Astrocyte (in vitro differentiated cells and primary cell): ENCODE measurements around the gene MYO7B. TPM values are rescaled to one million over a fixed set of nuclear protein-coding genes. Genes with fewer than 3 reads are reported as not detected.

Experiments used
- DNase-seq: peaks from one replicate; pipeline ENCODE4 v3.0.0-alpha.2; 2010; ENCODE audit warnings: low read depth
- FAIRE-seq: peaks from 2 replicates; lab custom pipeline; 2011; peaks lifted over from hg19 to GRCh38; lab: Jason Lieb, UNC
- H2AFZ ChIP-seq: 2 replicates; pipeline ENCODE4 v1.6.0; 2012; ENCODE audit warnings: low read depth, low read length, inconsistent platforms
- H3K27ac ChIP-seq: 2 replicates; pipeline ENCODE4 v1.5.1; 2011; ENCODE audit warnings: low read depth, low read length, inconsistent platforms
- H3K27me3 ChIP-seq: 2 replicates; pipeline ENCODE4 v1.6.0; 2011; ENCODE audit warnings: low read length, inconsistent platforms; ENCODE audit not compliant: insufficient read depth
- H3K36me3 ChIP-seq: 2 replicates; pipeline ENCODE4 v1.5.1; 2011; ENCODE audit warnings: low read length, inconsistent platforms; ENCODE audit not compliant: insufficient read depth
- H3K4me1 ChIP-seq: 2 replicates; pipeline ENCODE4 v1.5.1; 2011; ENCODE audit warnings: low read length, inconsistent platforms; ENCODE audit not compliant: insufficient read depth
- H3K4me2 ChIP-seq: 2 replicates; pipeline ENCODE4 v1.6.0; 2012; ENCODE audit warnings: low read length, inconsistent platforms
- H3K4me3 ChIP-seq: 2 replicates; pipeline ENCODE4 v1.5.1; 2011; ENCODE audit warnings: low read depth, mild to moderate bottlenecking, low read length, inconsistent platforms; ENCODE audit not compliant: insufficient read depth
- H3K79me2 ChIP-seq: 2 replicates; pipeline ENCODE4 v1.6.0; 2012; ENCODE audit warnings: mild to moderate bottlenecking, low read length, inconsistent platforms; ENCODE audit not compliant: insufficient read depth
- H3K9ac ChIP-seq: 2 replicates; pipeline ENCODE4 v1.6.0; 2012; ENCODE audit warnings: mild to moderate bottlenecking, low read length, inconsistent platforms
- H3K9me3 ChIP-seq: 2 replicates; pipeline ENCODE4 v1.5.1; 2012; ENCODE audit warnings: low read depth, mild to moderate bottlenecking, low read length, inconsistent platforms; ENCODE audit not compliant: insufficient read depth
- H4K20me1 ChIP-seq: 2 replicates; pipeline ENCODE4 v1.6.0; 2012; ENCODE audit warnings: low read length, inconsistent platforms; ENCODE audit not compliant: insufficient read depth
- H3K27ac Mint-ChIP-seq: one replicate; pipeline ENCODE4 v1.8.0; 2021; ENCODE audit warnings: mild to moderate bottlenecking, mixed read lengths; ENCODE audit not compliant: unreplicated experiment
- H3K27me3 Mint-ChIP-seq: one replicate; pipeline ENCODE4 v1.8.0; 2021; ENCODE audit warnings: low read depth, mixed read lengths; ENCODE audit not compliant: unreplicated experiment
- H3K36me3 Mint-ChIP-seq: one replicate; pipeline ENCODE4 v1.8.0; 2021; ENCODE audit warnings: low read depth, mixed read lengths; ENCODE audit not compliant: unreplicated experiment
- H3K4me1 Mint-ChIP-seq: one replicate; pipeline ENCODE4 v1.8.0; 2021; ENCODE audit warnings: low read depth, mixed read lengths; ENCODE audit not compliant: unreplicated experiment
- H3K4me3 Mint-ChIP-seq: one replicate; pipeline ENCODE4 v1.8.0; 2021; ENCODE audit warnings: mild to moderate bottlenecking, moderate library complexity, mixed read lengths; ENCODE audit not compliant: unreplicated experiment
- H3K9me3 Mint-ChIP-seq: one replicate; pipeline ENCODE4 v1.8.0; 2021; ENCODE audit warnings: mild to moderate bottlenecking, mixed read lengths; ENCODE audit not compliant: unreplicated experiment
- EZH2 ChIP-seq: IDR thresholded peaks from 2 replicates; pipeline ENCODE4 v1.6.1; 2012; ENCODE audit warnings: mild to moderate bottlenecking, low read length, inconsistent platforms; ENCODE audit not compliant: insufficient read depth
- total RNA-seq: library from RNA; stranded (reverse); gene quantifications from 2 replicates; pipeline ENCODE4 v1.2.1, GENCODE V29; 2021
- TF ChIP-seq, protein P1 (sequence below): IDR thresholded peaks from 2 replicates; pipeline ENCODE4 v1.5.1; 2011; ENCODE audit warnings: low read depth, mild to moderate bottlenecking, inconsistent platforms, low read length, moderate library complexity; ENCODE audit not compliant: insufficient read depth

Gene MYO7B
- total RNA-seq, 1 donor from 2014 or later: 0.77 TPM

DNA sequence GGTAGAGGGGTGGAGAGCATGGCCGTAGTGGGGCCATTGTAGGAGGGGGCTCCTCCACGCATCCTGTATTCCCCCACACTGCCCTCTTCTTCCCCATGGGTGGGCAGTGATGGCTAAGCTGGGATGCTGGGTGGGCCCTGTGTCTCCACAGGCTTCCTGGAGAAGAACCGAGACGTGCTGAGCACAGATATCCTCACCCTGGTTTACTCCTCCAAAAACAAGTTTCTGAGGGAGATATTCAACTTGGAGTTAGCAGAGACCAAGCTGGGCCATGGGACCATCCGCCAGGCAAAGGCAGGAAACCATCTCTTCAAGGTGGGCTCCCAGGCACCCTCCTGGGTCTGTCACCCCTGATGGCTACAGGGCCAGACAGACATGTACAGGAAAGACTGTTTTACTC, 52.8 kb downstream of the MYO7B start:
- peaks cover 5% of the 10 kb centered on the region for H3K36me3 Mint-ChIP-seq
- Histone ChIP-seq H3K4me3 (no peak overlapping the region), H3K79me2 (no peaks in the 10 kb centered on the region), H2AFZ (no peak overlapping the region), H3K36me3 (no peaks in the 10 kb centered on the region), H3K9ac (no peak overlapping the region), H3K27me3 (no peaks in the 10 kb centered on the region), H3K4me1 (no peaks in the 10 kb centered on the region), H3K4me2 (no peak overlapping the region), H3K9me3 (no peaks in the 10 kb centered on the region), H3K27ac (no peak overlapping the region), H4K20me1 (no peaks in the 10 kb centered on the region)
- FAIRE-seq: no peak
- peaks cover 21% of the 10 kb centered on the region for H3K27me3 Mint-ChIP-seq
- no peak for DNase-seq
- no peaks in the 10 kb centered on the region for H3K4me1 Mint-ChIP-seq
- H3K27ac Mint-ChIP-seq: no peak overlapping the region
- TF ChIP-seq, protein P1, sequence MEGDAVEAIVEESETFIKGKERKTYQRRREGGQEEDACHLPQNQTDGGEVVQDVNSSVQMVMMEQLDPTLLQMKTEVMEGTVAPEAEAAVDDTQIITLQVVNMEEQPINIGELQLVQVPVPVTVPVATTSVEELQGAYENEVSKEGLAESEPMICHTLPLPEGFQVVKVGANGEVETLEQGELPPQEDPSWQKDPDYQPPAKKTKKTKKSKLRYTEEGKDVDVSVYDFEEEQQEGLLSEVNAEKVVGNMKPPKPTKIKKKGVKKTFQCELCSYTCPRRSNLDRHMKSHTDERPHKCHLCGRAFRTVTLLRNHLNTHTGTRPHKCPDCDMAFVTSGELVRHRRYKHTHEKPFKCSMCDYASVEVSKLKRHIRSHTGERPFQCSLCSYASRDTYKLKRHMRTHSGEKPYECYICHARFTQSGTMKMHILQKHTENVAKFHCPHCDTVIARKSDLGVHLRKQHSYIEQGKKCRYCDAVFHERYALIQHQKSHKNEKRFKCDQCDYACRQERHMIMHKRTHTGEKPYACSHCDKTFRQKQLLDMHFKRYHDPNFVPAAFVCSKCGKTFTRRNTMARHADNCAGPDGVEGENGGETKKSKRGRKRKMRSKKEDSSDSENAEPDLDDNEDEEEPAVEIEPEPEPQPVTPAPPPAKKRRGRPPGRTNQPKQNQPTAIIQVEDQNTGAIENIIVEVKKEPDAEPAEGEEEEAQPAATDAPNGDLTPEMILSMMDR: no peak
- TF ChIP-seq EZH2: no peak
- peaks cover 2% of the 10 kb centered on the region for H3K9me3 Mint-ChIP-seq
- no peak overlapping the region for H3K4me3 Mint-ChIP-seq

DNA sequence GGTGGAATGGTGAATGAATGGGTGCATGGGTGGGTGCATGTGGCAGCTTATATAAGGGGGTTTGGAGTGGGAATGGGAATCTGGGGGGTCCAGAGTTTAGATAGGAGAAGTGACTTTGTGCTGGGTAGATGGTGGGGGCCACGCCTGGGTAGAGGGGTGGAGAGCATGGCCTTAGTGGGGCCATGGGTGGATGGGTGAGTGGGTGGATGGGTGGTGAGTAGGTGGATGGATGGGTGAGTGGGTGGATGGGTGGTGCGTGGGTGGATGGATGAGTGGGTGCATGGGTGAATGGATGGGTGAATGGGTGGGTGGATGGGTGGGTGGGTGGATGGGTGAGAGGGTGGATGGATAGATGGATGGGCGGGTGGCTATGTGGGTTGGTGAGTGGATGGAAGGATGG, 53.9 kb downstream of the MYO7B start:
- Histone ChIP-seq H3K4me3 (no peak overlapping the region), H3K79me2 (no peaks in the 10 kb centered on the region), H2AFZ (no peak overlapping the region), H4K20me1 (no peaks in the 10 kb centered on the region), H3K9me3 (no peaks in the 10 kb centered on the region), H3K27me3 (no peaks in the 10 kb centered on the region), H3K4me2 (no peak overlapping the region), H3K27ac (no peak overlapping the region), H3K4me1 (no peaks in the 10 kb centered on the region), H3K9ac (no peak overlapping the region), H3K36me3 (no peaks in the 10 kb centered on the region)
- TF ChIP-seq EZH2: no peak
- TF ChIP-seq, protein P1: no peak
- no peak overlapping the region for H3K27ac Mint-ChIP-seq
- peaks cover 11% of the 10 kb centered on the region for H3K27me3 Mint-ChIP-seq
- no peaks in the 10 kb centered on the region for H3K36me3 Mint-ChIP-seq
- DNase-seq: no peak
- no peaks in the 10 kb centered on the region for H3K9me3 Mint-ChIP-seq
- no peak overlapping the region for H3K4me3 Mint-ChIP-seq
- H3K4me1 Mint-ChIP-seq: no peaks in the 10 kb centered on the region
- FAIRE-seq: no peak

DNA sequence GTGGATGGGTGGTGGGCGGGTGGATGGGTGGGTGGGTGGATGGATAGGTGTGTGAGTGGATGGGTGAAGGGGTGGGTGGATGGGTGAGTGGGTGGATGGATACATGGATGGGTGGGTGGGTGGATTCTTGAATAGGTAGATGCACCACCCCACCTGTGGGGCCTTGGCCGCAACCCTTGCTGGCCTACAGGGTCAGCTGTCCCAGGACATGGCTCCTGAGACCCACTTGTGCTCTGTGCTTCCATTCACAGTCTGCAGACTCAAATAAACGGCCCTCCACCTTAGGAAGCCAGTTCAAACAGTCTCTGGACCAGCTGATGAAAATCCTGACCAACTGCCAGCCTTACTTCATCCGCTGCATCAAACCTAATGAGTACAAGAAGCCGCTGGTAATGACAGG, 54.4 kb downstream of the MYO7B start:
- H3K4me3 ChIP-seq: no peak overlapping the region
- Mint-ChIP-seq H3K9me3 (no peaks in the 10 kb centered on the region), H3K27ac (no peak overlapping the region), H3K27me3 (peaks cover 13% of the 10 kb centered on the region), H3K4me1 (no peaks in the 10 kb centered on the region), H3K36me3 (no peaks in the 10 kb centered on the region), H3K4me3 (no peak overlapping the region)
- H3K9me3 ChIP-seq: no peaks in the 10 kb centered on the region
- H3K4me1 ChIP-seq: no peaks in the 10 kb centered on the region
- H3K9ac ChIP-seq: no peak overlapping the region
- H3K27me3 ChIP-seq: no peaks in the 10 kb centered on the region
- no peak overlapping the region for H2AFZ ChIP-seq
- FAIRE-seq (no peak), DNase-seq (no peak)
- H4K20me1 ChIP-seq: no peaks in the 10 kb centered on the region
- H3K27ac ChIP-seq: no peak overlapping the region
- no peaks in the 10 kb centered on the region for H3K79me2 ChIP-seq
- no peak overlapping the region for H3K4me2 ChIP-seq
- no peaks in the 10 kb centered on the region for H3K36me3 ChIP-seq
- TF ChIP-seq, protein P1: no peak
- TF ChIP-seq EZH2: no peak
